Spleen (tissue), 7 donors: ENCODE measurements around the gene RNF214.

Experiments
- POLR2A ChIP-seq, 3 donors: fragments of 450-650 bp; IDR thresholded peaks; one replicate each; pipeline ENCODE4 v1.5.1; 2017; ENCODE audit warnings: antibody characterized with exemption in 3 of 3, mild to moderate bottlenecking in 1 of 3
- TF ChIP-seq, protein P1 (sequence below), 11 experiments: fragments of 200-600 bp in 7 of 11; fragments of 450-650 bp in 4 of 11; sonication (generic) in 4 of 11; IDR thresholded peaks in 8 of 11; conservative IDR thresholded peaks in 3 of 11; 1 replicate in 7 of 11; 2 replicates in 4 of 11; pipeline versions ENCODE4 v1.4.0 to v1.8.0; 2016 to 2021; ENCODE audit warnings: antibody characterized with exemption in 11 of 11, inconsistent platforms in 4 of 11, mild to moderate bottlenecking in 1 of 11
- donor health status: DM: no; HTN: no; CAD: no; lungs with moderate emphysema.
- donor health status: DM: no; HTN: no; CAD: no.
- donor health status: DM: no; HTN: no; CAD: no.

DNA sequence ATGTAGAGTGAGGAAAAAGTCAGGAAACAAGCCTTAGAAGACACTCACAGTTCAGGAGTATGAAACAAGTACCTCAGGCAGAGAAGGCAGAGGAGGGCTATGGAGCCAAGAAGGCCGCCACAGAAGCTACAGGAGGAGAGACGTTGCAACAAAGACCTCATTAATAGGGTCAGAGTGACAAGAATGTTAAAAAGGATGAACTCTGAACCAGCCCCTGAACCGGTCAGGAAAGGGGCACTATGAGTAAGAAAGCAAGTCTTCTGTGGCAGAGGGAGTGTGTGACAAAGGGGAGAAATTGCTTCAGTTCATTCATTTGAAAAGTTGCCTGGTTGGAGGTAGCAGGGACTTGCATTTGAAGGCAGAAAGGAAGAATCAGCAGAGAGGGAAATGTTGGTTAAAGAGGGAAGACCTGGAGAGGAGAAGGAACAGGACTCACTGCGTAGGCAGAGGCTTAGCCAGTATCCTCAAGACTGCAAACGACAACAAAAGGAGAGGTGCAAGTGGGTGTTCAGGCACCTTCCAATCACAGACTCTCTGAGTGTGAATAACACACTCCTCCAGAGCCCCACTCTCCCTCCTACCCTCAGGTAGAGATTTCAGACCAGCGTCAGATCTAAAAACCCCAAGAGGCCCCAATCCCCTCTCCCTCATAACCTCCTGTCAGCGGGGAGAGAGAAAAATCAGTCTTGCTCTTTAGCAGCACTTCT lies 17.9 kb upstream of the RNF214 start:
- TF ChIP-seq, protein P1, sequence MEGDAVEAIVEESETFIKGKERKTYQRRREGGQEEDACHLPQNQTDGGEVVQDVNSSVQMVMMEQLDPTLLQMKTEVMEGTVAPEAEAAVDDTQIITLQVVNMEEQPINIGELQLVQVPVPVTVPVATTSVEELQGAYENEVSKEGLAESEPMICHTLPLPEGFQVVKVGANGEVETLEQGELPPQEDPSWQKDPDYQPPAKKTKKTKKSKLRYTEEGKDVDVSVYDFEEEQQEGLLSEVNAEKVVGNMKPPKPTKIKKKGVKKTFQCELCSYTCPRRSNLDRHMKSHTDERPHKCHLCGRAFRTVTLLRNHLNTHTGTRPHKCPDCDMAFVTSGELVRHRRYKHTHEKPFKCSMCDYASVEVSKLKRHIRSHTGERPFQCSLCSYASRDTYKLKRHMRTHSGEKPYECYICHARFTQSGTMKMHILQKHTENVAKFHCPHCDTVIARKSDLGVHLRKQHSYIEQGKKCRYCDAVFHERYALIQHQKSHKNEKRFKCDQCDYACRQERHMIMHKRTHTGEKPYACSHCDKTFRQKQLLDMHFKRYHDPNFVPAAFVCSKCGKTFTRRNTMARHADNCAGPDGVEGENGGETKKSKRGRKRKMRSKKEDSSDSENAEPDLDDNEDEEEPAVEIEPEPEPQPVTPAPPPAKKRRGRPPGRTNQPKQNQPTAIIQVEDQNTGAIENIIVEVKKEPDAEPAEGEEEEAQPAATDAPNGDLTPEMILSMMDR (IDR thresholded peaks at IDR 0.05 in 8 of 11, conservative IDR thresholded peaks at IDR 0.05 in 3 of 11): no peak
- TF ChIP-seq POLR2A (IDR thresholded peaks at IDR 0.05): no peak
